IPS-NIHi7 (cell line): Measurements from ENCODE around the gene CDH23.

ENCODE experiments used
- DNase-seq: peaks from one replicate; pipeline ENCODE4 v3.0.0; 2012; ENCODE audit warnings: mixed read lengths; ENCODE audit errors: extremely low spot score

The CDH23 gene

DNA sequence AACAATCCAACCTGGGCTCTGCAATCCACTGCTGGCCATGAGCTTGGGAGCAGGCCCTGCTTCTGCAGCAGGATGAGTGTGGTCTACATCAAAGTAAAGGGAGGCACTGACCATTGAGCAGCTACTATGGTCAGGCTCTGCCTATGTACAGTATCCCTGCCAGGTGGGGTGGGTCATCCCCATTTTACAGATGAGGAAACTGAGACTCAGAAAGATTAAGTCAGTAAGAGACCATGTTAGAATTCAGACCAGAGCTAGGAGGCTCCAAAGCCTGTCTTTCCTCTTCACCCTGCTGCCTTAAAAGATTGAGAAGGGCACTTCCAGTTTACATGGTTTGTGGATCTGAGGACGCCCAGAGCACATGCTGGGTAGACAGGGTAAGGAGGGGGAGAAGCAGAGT lies 27.1 kb upstream of the CDH23 start:
- DNase-seq: no peak

DNA sequence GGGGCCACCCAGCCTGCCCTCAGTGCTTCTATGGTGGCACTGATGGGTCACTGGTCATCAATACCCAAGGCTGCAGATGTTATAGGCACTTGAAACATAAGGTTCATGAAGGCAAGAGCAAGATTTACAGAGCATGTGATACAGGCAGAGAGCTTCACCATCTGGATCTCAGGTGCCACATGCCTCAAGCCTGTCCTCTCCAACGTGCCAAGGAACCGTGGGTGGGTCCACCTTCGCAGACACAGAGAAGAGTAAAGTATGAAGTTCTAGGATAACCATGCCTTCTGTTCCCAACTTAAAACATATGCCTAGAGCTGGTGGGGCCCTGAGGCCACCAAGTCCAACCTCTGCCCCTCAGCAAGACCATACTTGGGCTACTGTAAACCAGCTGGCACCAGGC lies 26.7 kb upstream of the CDH23 start:
- no peak for DNase-seq

DNA sequence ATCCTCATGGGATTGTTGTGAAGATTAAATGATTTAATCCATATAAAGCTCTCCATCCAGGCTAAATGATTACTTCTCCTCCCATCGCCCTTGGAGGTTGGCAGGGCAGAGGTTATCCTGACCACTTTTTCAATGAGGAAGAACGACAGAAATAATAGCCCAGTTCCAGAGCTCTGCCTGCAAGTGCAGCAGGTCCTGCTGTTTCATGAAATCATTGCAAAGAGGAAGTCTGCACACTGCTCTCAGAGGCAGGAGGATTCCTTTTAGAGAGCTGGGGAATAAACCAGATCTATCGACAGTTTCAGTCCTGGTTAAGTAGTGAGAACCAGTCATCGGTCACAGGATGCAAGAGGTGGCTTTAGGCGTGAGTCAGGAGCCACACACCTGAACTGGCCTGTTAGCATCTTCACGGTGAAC lies 25.0 kb upstream of the CDH23 start:
- no peak for DNase-seq

- no peak for DNase-seq
Measured at GRCh38 chr10:71372882-71373495, 23.7 kb upstream of the CDH23 start.

GRCh38 chr10:71374481-71375233 lies 22.1 kb upstream of the CDH23 start:
- no peak for DNase-seq

DNA sequence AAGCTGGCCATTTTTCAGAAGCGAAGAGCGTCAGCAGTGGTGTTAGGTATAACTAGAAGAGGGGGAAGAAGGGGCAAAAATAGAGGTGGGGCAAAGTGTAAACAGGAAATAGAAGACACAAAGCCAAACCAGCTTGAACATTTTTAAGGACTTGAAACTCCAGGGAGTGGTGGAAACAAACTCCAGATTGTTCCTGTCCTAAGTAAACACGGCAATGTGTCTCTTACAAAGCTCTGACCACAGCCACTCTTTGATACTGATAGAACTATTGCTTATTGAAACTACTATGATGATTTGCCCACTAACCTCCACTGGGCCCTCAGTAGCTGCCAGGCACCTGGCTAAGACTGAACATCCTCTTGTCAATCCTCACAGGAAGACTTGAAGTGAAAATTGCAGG lies 20.8 kb upstream of the CDH23 start:
- DNase-seq: no peak

- DNase-seq: no peak
Measured at GRCh38 chr10:71378336-71379117, 18.2 kb upstream of the CDH23 start.

GRCh38 chr10:71379118-71379766 lies 17.5 kb upstream of the CDH23 start:
- DNase-seq: no peak

DNA sequence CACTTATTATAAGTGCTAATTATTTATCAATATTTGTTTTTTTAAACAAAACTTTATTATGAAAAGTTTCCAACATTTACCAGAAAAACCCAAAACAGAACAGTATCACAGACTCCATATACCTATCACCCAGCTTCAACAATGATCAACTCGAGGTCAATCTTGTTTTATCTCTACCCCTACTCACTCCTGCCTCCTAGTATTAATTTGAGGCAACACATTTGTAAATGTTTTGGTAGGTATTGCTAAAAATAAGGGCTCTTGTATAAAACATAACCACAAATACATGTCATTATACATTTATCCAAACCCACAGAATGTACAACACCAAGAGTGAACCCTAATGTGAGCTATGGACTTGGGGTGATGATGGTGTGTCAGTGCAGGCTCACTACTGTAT lies 15.9 kb upstream of the CDH23 start:
- DNase-seq: no peak

DNA sequence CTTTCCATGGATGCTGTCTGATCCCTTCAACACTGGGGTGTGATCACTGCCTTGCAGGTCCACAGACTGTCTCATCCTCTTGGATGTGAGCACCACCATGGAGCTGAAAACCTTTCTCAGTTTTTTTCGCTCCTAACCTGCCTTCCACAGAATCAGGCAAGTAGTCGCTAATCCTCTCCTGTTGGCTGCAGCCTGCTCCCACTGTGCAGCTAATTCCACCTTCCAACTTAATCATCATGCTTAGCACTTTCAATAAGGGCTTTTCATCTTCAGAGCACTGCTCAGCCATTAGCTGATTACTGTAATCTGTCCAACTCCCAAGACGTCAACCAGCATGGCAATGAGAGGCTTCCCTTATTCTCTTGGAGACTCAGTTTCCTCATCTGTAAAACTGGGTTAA lies 15.1 kb upstream of the CDH23 start:
- no peak for DNase-seq

DNA sequence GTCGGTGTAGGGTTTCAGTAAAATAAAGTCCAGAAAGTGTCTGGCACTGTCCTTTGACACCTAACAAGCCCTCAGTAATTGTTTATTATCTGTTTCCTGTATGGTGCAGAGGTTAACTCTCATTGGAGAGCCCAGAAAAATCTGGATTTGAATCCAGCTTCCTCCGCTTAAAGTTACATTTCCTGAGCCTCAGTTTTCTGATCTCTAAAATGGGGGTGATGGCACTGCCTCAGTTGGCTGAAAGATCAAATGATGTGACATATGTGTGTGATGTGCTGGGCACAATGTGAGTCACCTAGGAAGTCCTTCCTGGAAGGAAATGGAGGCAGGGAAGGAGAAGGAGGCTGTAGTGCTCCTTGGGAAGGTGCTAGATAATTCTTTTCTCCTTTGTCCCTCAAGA lies 14.7 kb upstream of the CDH23 start:
- no peak for DNase-seq

- DNase-seq: no peak
Measured at GRCh38 chr10:71382757-71383156, 14.0 kb upstream of the CDH23 start.

DNA sequence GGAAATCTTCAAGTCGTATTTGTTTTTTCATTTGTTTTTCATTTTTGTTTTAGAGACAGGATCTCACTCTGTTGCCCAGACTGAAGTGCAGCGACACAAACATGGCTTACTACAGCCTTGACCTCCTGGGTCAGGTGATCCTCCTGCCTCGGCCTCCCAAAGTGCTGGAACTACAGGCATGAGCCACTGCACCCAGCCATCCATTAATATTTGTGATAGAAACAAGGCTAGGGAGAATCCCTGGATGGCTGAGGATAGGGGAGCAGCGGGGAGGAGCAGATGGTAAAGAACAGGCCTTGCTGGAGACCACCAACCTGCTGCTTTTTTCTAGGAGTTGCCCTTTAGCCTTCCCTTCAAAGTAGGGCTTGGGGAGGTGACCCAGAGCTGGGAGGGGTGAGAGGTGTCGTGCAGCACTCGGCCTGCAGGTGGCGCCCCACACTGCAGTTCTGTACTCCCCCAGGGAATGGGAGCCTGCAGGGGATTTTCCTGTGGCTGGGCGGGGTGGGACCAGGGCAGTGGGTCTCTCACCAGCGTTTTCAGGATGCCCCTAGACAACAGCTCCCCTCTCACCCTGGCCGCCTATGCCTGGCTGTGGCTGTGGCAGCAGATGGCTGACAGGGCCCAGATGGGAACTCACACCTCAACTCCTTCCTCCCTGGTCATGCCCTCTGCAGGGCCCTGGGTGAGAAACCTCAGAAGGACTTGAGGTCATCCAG lies 12.6 kb upstream of the CDH23 start:
- DNase-seq: peak; percentile 86

GRCh38 chr10:71388171-71388570 lies 8.5 kb upstream of the CDH23 start:
- DNase-seq: no peak

DNA sequence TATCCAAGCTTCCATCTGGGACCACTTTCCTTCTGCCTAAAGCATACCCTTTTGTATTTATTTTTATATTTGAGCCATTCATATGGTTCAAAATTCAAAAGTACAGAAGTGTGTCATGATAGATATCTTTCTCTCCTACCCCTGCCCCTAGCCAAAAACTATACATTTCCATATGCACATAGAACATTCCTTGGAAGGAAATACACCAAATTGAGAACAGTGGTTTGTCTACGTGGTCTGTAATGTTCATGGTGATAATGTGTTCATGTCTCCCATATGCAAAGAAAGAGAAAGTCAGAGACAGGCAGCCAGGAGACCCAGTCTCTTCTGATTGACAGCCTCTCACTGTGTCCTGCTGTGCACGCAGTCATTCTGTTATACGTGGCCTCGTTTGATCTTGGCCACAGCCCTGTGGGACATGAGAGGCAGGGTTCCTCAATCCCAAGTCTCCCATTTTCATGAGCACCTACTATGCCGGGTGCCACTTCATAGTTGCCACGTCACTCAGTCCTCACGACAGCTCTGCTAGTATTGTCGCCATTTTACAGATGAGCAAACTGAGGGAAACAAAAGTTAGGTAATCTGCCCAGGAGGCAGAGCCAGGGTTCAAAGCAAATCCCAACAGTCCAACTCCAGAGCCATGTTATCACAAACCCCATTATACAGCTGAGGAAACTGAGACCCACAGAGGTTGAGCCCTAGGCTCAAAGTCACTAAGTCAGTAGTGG lies 8.0 kb upstream of the CDH23 start:
- DNase-seq: no peak

DNA sequence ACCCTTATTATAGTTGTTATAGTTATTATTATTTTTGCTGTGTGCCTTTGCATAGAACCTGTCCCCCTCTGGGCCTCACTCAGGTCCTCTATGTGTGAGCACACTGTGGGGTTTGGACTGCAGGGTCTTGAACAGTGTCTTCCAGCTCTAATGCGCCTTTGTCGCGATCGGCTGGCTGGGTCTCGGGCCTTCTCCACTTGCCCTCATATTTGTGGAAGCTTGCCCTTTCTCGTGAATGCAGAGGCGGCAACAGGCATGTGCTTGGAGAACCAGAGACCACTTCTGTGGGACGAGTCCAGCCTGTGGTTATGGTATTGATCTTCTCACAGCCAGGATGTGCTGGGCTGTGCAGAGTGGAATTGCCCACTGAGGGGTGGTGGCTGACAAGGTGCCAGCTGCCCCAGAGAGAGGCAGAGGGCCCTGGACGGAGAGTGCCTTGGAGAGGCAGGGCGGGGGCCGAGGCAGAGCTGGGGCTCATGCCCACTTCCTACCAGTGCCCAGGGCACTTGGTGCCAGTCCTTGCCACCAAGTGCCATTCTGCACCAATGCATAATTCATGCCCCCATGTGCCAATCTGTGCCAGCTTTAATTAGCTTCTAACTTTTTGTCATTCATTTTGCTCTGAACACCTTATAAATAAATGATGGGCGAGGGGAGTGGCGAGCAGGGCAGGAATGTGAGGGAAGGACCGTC lies 6.8 kb upstream of the CDH23 start:
- DNase-seq: no peak

DNA sequence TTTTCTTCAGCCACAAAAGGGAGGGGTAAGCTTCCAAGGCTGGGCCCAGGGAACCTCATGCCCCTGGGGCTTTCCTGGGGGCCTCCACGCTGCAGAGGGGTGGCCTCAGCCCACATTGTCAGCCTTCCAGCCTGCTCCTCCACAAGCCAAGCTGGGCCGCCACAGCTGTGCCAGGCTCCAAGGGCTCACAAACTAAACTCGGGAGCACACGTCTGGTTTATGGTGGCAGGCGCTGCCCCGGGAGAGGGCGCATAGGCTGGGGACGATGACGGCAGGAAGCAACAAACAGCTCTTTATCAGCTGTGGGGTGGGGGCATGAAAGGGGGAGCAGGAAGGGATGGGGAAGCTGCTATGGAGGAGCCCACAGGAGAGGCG lies 6.3 kb upstream of the CDH23 start:
- DNase-seq: no peak

DNA sequence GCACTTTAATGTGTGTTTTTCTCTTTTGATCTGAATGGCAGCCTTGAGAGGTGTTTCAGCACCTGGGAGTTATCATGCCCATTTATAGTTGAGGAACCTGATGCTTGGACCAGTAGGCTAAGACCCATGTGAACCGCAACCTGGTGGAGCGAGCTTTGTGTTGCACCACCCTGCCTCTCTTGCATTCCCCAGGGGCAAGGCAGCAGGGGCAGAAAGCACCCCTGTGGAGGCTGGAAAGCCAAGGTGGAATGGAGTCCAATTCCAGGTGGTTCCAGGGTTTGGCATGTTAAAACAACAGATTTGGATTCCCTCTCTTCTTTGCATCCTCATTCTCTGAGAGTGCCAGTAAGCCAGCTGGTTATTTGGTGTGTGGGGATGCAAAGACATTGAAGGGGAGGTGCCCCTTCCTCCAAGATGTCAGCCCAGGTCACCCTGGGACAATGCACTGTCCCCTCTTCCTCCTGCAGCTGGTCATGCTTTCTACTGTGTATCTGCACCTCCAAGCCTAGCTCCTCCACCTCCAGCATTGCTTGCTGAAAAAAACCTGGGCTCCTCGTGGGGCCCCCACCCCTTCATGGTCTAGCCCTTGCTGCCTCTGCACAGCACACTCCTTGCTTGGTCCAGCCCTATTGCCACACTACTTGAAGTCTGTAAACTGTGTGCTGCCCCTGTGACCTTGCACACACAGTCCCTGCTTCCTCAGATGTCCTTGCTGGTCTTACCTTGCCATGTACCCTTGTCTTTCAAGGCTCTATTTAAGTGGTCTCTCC lies 5.6 kb upstream of the CDH23 start:
- DNase-seq: no peak

DNA sequence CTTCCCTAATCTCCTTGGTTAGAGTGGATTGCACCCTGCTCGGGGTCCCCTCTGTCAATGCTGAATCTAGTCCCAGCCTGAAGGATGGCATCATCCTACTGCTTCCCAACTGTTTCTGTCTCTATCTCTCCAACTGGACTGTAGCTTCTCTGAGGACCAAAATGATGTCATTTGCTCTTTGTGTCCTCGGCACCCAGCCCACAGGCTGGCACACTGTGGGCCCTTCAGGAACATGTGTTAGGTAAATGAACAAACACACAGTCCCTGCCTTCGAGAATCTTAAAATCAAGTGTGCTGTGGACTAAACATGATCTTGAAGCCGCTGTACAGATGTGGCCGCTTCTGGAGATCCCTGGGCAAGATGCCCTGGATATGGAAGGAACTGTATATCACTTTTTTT lies 5.0 kb upstream of the CDH23 start:
- DNase-seq: no peak

DNA sequence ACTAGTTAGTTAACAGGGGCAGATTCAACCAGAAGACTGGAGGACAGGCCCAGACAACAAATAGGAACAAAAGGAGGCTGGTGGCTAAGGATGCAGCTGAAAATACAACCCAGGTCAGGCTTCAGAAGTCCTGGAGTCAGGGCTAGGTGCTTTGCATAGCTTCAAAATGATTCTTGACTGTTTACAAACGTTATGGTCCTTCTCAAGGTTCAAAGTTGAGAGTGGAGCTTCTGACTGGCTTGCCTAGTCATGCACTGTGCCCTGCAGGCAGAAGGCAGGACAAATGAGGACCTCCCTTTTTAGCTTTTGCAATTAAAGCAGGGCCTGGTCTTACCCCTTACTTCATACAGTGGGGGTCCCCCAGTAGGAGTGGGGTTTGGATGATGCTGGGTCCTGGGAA lies 4.4 kb upstream of the CDH23 start:
- DNase-seq: no peak
